Osteoblast (primary cell): ENCODE results near the gene ZNF618. TPM values are rescaled to one million over a fixed set of nuclear protein-coding genes. Genes with fewer than 3 reads are reported as not detected.

Source experiments
- DNase-seq: peaks from one replicate; pipeline ENCODE4 v3.0.0; 2011; ENCODE audit warnings: low spot score, mixed read lengths; ENCODE audit not compliant: insufficient read length; ENCODE audit errors: missing footprints
- H2AFZ ChIP-seq: 2 replicates; pipeline ENCODE4 v1.6.0; 2011; ENCODE audit warnings: mild to moderate bottlenecking, low read length
- H3K27ac ChIP-seq: 2 replicates; pipeline ENCODE4 v1.5.1; 2011; ENCODE audit warnings: mild to moderate bottlenecking, low read depth, low read length, moderate library complexity
- H3K27me3 ChIP-seq: 2 replicates; pipeline ENCODE4 v1.6.0; 2012; ENCODE audit warnings: mild to moderate bottlenecking, control low read depth, inconsistent platforms, low read length, moderate library complexity; ENCODE audit not compliant: insufficient read depth
- H3K36me3 ChIP-seq: 2 replicates; pipeline ENCODE4 v1.5.1; 2011; ENCODE audit warnings: mild to moderate bottlenecking, low read length, control low read depth, moderate library complexity; ENCODE audit not compliant: insufficient read depth
- H3K4me1 ChIP-seq: 2 replicates; pipeline ENCODE4 v1.5.1; 2011; ENCODE audit warnings: mild to moderate bottlenecking, low read length, control low read depth, moderate library complexity; ENCODE audit not compliant: insufficient read depth
- H3K4me2 ChIP-seq: 2 replicates; pipeline ENCODE4 v1.6.0; 2011; ENCODE audit warnings: mild to moderate bottlenecking, low read length; ENCODE audit not compliant: insufficient read depth
- H3K4me3 ChIP-seq: fragments of 200-600 bp; sonication (generic); 3 replicates; pipeline ENCODE4 v1.5.1; 2012; ENCODE audit warnings: mild to moderate bottlenecking, low read length, inconsistent platforms; ENCODE audit not compliant: insufficient read depth
- H3K79me2 ChIP-seq: 2 replicates; pipeline ENCODE4 v1.6.0; 2012; ENCODE audit warnings: mild to moderate bottlenecking, low read length, control low read depth, inconsistent platforms; ENCODE audit not compliant: insufficient read depth
- H3K9me3 ChIP-seq: 2 replicates; pipeline ENCODE4 v1.5.1; 2011; ENCODE audit warnings: low read depth, low read length, control low read depth
- H4K20me1 ChIP-seq: 2 replicates; pipeline ENCODE4 v1.6.0; 2012; ENCODE audit warnings: mild to moderate bottlenecking, low read length, control low read depth; ENCODE audit not compliant: insufficient read depth
- total RNA-seq: library from RNA; depleted of rRNA; stranded (reverse); fragments of >200 nt; gene quantifications from 2 replicates; pipeline ENCODE4 v1.2.3, GENCODE V29; 2012
- TF ChIP-seq, protein P1 (sequence below): IDR thresholded peaks from 2 replicates; pipeline ENCODE4 v1.5.1; 2011; ENCODE audit warnings: mild to moderate bottlenecking, low read depth, low read length, moderate library complexity; ENCODE audit errors: extremely low read depth

The ZNF618 gene
- total RNA-seq, 1 donor = 10.1 TPM

DNA sequence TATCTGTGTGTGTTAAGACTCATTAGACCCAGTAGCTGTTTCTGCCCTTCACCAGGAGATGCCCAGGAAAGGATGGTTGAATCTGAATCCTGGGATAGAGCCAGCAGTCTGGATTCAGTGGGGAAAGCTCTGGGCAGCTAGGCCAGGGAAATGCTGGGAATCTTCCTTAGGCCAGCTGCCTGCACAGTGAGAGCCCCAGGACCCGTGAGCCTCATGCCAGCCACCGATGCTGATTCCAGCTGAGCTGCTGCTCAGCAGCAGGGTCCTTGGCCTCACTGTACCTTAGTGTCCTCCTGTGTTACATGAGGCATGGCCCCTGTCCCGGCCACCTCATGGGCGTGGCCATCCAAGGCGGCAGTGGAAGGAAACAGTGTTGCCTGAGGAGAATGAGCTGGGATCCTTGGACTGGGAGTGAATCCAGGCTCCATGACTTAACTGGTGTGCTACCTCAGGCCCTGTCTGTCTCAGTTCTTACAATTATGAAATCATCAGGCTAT, 114.9 kb downstream of the ZNF618 start:
- Histone ChIP-seq H3K9me3 (no peaks in the 10 kb centered on the region), H4K20me1 (peaks cover 68% of the 10 kb centered on the region), H3K4me2 (no peak overlapping the region), H3K36me3 (peaks cover 14% of the 10 kb centered on the region), H3K4me1 (peaks cover 19% of the 10 kb centered on the region), H2AFZ (no peak overlapping the region), H3K27ac (no peak overlapping the region), H3K4me3 (no peak overlapping the region), H3K27me3 (no peaks in the 10 kb centered on the region), H3K79me2 (peaks cover 16% of the 10 kb centered on the region)
- peak; percentile 76 for DNase-seq
- TF ChIP-seq, protein P1, sequence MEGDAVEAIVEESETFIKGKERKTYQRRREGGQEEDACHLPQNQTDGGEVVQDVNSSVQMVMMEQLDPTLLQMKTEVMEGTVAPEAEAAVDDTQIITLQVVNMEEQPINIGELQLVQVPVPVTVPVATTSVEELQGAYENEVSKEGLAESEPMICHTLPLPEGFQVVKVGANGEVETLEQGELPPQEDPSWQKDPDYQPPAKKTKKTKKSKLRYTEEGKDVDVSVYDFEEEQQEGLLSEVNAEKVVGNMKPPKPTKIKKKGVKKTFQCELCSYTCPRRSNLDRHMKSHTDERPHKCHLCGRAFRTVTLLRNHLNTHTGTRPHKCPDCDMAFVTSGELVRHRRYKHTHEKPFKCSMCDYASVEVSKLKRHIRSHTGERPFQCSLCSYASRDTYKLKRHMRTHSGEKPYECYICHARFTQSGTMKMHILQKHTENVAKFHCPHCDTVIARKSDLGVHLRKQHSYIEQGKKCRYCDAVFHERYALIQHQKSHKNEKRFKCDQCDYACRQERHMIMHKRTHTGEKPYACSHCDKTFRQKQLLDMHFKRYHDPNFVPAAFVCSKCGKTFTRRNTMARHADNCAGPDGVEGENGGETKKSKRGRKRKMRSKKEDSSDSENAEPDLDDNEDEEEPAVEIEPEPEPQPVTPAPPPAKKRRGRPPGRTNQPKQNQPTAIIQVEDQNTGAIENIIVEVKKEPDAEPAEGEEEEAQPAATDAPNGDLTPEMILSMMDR = no peak

GRCh38 chr9:113991714-113992113, 115.6 kb downstream of the ZNF618 start:
- Histone ChIP-seq H3K36me3 (peaks cover 14% of the 10 kb centered on the region), H3K9me3 (no peaks in the 10 kb centered on the region), H2AFZ (no peak overlapping the region), H4K20me1 (peaks cover 62% of the 10 kb centered on the region), H3K4me3 (no peak overlapping the region), H3K4me2 (no peak overlapping the region), H3K4me1 (peaks cover 19% of the 10 kb centered on the region), H3K27ac (no peak overlapping the region), H3K79me2 (peaks cover 14% of the 10 kb centered on the region), H3K27me3 (no peaks in the 10 kb centered on the region)
- peak; percentile 64 for DNase-seq
- TF ChIP-seq, protein P1 = no peak

DNA sequence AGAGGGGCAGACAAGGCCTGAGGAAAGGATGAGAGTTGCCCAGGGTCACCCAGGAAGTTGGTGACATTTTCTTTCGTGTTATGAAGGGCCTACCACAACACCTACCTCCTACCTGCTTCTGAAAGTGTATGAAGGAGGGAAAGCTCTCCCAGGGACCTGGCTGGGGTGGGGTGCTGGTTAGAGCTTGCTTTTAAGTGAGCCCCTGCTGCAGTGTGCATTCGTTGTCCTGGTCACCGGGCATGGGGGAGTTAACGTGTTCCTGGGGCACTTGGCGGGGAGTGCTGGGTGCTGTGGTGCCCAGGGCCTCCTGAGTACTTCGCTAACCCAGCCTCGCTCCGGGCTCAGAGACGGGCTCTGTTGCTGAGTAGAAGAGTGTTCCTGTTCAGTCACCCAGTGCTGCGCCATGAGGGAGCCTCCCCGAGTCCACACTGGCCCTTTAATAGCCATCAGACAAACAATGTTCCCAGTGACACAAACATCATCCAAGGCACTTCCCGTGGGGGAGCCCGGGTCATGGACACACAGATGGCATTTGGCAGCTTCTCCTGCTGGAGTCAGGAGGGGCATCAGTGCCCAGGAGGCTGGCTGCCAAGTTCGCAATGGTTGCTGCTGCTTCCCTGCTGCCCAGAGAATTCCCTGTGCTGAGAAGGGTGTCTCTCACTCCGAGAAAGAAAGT, 116.3 kb downstream of the ZNF618 start:
- peak; percentile 18 for DNase-seq
- TF ChIP-seq, protein P1 = no peak

DNA sequence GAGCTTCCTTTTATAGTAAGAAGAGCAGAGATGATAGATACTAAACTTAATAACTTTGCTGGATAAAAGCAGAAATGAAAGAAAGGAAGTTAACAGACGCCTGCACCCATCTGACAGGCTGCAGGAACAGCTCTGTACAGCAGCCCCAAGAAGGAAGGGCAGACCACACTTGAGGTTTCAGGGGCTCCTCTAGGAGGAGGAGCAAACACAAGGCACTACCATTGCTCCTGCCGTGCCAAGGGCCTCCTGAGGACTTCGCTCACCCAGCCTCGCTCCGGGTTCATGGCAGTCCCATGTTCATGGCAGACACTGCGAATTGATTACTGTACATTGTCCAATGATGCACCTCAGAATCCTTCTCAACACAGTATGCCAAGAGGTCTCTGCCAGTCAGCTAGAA, 116.9 kb downstream of the ZNF618 start:
- Histone ChIP-seq H3K27ac (no peak overlapping the region), H3K4me1 (peaks cover 19% of the 10 kb centered on the region), H3K9me3 (no peaks in the 10 kb centered on the region), H3K79me2 (peaks cover 13% of the 10 kb centered on the region), H3K4me2 (no peak overlapping the region), H3K27me3 (no peaks in the 10 kb centered on the region), H2AFZ (no peak overlapping the region), H4K20me1 (peaks cover 58% of the 10 kb centered on the region), H3K4me3 (no peak overlapping the region), H3K36me3 (peaks cover 14% of the 10 kb centered on the region)
- DNase-seq = peak; percentile 51
- TF ChIP-seq, protein P1 = no peak

More for the DNA sequence above, 116.3 kb downstream of the ZNF618 start:
- peaks cover 19% of the 10 kb centered on the region for H3K4me1 ChIP-seq
- no peak overlapping the region for H2AFZ ChIP-seq
- H3K9me3 ChIP-seq = no peaks in the 10 kb centered on the region
- peaks cover 13% of the 10 kb centered on the region for H3K79me2 ChIP-seq
- no peak overlapping the region for H3K4me3 ChIP-seq
- peaks cover 14% of the 10 kb centered on the region for H3K36me3 ChIP-seq
- H3K27me3 ChIP-seq = no peaks in the 10 kb centered on the region
- H3K4me2 ChIP-seq = no peak overlapping the region
- no peak overlapping the region for H3K27ac ChIP-seq
- H4K20me1 ChIP-seq = peaks cover 61% of the 10 kb centered on the region
